Neural cell (in vitro differentiated cells): ENCODE data around the gene IL24. TPM values are rescaled to one million over a fixed set of nuclear protein-coding genes. Genes with fewer than 3 reads are reported as not detected.

Experiments used
- H2AFZ ChIP-seq: fragments of 200-600, 300-800 bp; sonication (generic), shearing (Covaris generic); 2 replicates; pipeline ENCODE4 v1.6.0; 2014; ENCODE audit warnings: low read depth, mild to moderate bottlenecking, antibody characterized with exemption, low read length, moderate library complexity
- H3F3A ChIP-seq: fragments of 200-600 bp; shearing (Covaris generic); 2 replicates; pipeline ENCODE4 v1.6.1; 2016; ENCODE audit warnings: mild to moderate bottlenecking, moderate library complexity, mixed read lengths, antibody characterized with exemption, low read length; ENCODE audit not compliant: insufficient read depth, poor library complexity, severe bottlenecking
- H3K27ac ChIP-seq: fragments of 200-600, 300-800 bp; sonication (generic), shearing (Covaris generic); 2 replicates; pipeline ENCODE4 v1.5.1; 2014; ENCODE audit warnings: mild to moderate bottlenecking, low read length, moderate library complexity
- H3K27me3 ChIP-seq: fragments of 300-800, 200-600 bp; sonication (generic), shearing (Covaris generic); 2 replicates; pipeline ENCODE4 v1.6.0; 2014; ENCODE audit warnings: mild to moderate bottlenecking, low read depth, low read length, moderate library complexity; ENCODE audit not compliant: insufficient read depth
- H3K36me3 ChIP-seq: fragments of 300-800, 200-600 bp; sonication (generic), shearing (Covaris generic); 2 replicates; pipeline ENCODE4 v1.5.1; 2014; ENCODE audit warnings: mild to moderate bottlenecking, antibody characterized with exemption, low read length, moderate library complexity; ENCODE audit not compliant: insufficient read depth
- H3K4me2 ChIP-seq: fragments of 300-800, 200-600 bp; sonication (generic), shearing (Covaris generic); 2 replicates; pipeline ENCODE4 v1.6.0; 2014; ENCODE audit warnings: mild to moderate bottlenecking, low read length
- H3K4me3 ChIP-seq: fragments of 300-800, 200-600 bp; sonication (generic), shearing (Covaris generic); 2 replicates; pipeline ENCODE4 v1.5.1; 2014; ENCODE audit warnings: mild to moderate bottlenecking, low read length, moderate library complexity
- H3K79me2 ChIP-seq: fragments of 200-600 bp; shearing (Covaris generic); replicated peaks from 2 replicates; pipeline ENCODE4 v1.6.0; 2014; ENCODE audit warnings: mild to moderate bottlenecking, low read length, moderate library complexity; ENCODE audit not compliant: insufficient read depth
- H3K9ac ChIP-seq: fragments of 300-800, 200-600 bp; sonication (generic), shearing (Covaris generic); 2 replicates; pipeline ENCODE4 v1.6.1; 2016; ENCODE audit warnings: mild to moderate bottlenecking, low read length, mixed read lengths
- H3K9me2 ChIP-seq: fragments of 200-600 bp; shearing (Covaris generic); 2 replicates; pipeline ENCODE4 v1.6.1; 2016; ENCODE audit warnings: mild to moderate bottlenecking, low read length, mixed read lengths; ENCODE audit not compliant: insufficient read depth
- H3K9me3 ChIP-seq: fragments of 200-600, 300-800 bp; sonication (generic), shearing (Covaris generic); 2 replicates; pipeline ENCODE4 v1.6.1; 2016; ENCODE audit warnings: mild to moderate bottlenecking, mixed run types, low read length, moderate library complexity, mixed read lengths
- H4K20me1 ChIP-seq: fragments of 200-600 bp; shearing (Covaris generic); 2 replicates; pipeline ENCODE4 v1.6.1; 2016; ENCODE audit warnings: mild to moderate bottlenecking, mixed run types; ENCODE audit not compliant: insufficient read depth
- EP300 ChIP-seq: fragments of 450-650 bp; conservative IDR thresholded peaks from 2 replicates; pipeline ENCODE4 v1.6.1; 2014; ENCODE audit warnings: antibody characterized with exemption, mild to moderate bottlenecking, moderate library complexity; ENCODE audit not compliant: poor library complexity, severe bottlenecking
- EZH2 ChIP-seq: fragments of 200-600, 300-800 bp; shearing (Covaris generic), sonication (generic); IDR thresholded peaks from 2 replicates; pipeline ENCODE4 v1.6.1; 2014; ENCODE audit warnings: antibody characterized with exemption, low read length, borderline replicate concordance, mild to moderate bottlenecking; ENCODE audit not compliant: insufficient read depth, poor library complexity, severe bottlenecking
- MXI1 ChIP-seq: fragments of 450-650 bp; conservative IDR thresholded peaks from 2 replicates; pipeline ENCODE4 v1.6.1; 2014; ENCODE audit warnings: antibody characterized with exemption, mild to moderate bottlenecking; ENCODE audit not compliant: poor library complexity, severe bottlenecking
- POLR2AphosphoS5 ChIP-seq: IDR thresholded peaks from 2 replicates; pipeline ENCODE4 v1.6.1; 2012
- RAD21 ChIP-seq: fragments of 450-650 bp; conservative IDR thresholded peaks from 2 replicates; pipeline ENCODE4 v1.6.1; 2014; ENCODE audit warnings: antibody characterized with exemption, mild to moderate bottlenecking, moderate library complexity
- SMC3 ChIP-seq: fragments of 450-650 bp; conservative IDR thresholded peaks from 2 replicates; pipeline ENCODE4 v1.6.1; 2014; ENCODE audit warnings: antibody characterized with exemption, mild to moderate bottlenecking, moderate library complexity; ENCODE audit not compliant: poor library complexity
- TAF1 ChIP-seq: IDR thresholded peaks from 2 replicates; pipeline ENCODE4 v1.6.1; 2012; ENCODE audit warnings: low read depth
- polyA plus RNA-seq: library from polyadenylated mRNA; depleted of rRNA; stranded (reverse); fragments of >200 nt; gene quantifications from 2 replicates; pipeline ENCODE4 v1.2.3, GENCODE V29; 2014
- TF ChIP-seq, protein P1 (sequence below): IDR thresholded peaks from 2 replicates; pipeline ENCODE4 v1.6.1; 2012; ENCODE audit warnings: borderline replicate concordance
- TF ChIP-seq, protein P2 (sequence below): fragments of 450-650 bp; IDR thresholded peaks from 2 replicates; pipeline ENCODE4 v1.5.1; 2014; ENCODE audit warnings: antibody characterized with exemption, mild to moderate bottlenecking, moderate library complexity; ENCODE audit not compliant: poor library complexity, severe bottlenecking

Gene IL24
- polyA plus RNA-seq, 1 donor from 2014 or later, result not detected

DNA sequence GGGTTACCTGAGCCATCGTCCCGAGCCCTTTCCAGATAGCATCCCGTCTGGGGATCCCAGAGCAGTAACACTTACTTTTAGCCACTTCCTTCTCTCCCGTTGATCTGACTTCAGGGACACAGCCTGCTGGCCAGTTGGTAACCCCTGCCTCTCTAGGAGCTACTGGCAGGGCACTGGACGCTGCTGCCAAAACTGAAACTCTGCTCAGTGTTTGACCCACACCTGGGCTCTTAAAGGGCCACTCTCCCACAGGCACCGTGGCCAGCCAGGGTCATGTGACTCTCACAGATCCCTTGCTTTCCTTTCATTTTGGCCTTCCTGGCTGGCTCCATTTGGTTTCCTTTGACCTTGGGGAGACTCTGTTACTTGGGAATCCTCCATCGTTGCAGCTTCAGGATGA lies 49.0 kb downstream of the IL24 start, which contains the start of gene PIGR:
Gene PIGR, minus strand, starts transcription at position 206 of the 400 bp plus-strand sequence. CDS start 5,935 bp downstream, outside the sequence.
- no peaks in the 10 kb centered on the region for H3K27me3 ChIP-seq
- H3K9ac ChIP-seq, result no peak within 1 kb of the TSS
- no peaks in the 10 kb centered on the region for H3K9me2 ChIP-seq
- no peaks in the 10 kb centered on the region for H3K9me3 ChIP-seq
- no peak within 1 kb of the TSS for H3K27ac ChIP-seq
- H3K4me2 ChIP-seq, result no peak within 1 kb of the TSS
- H4K20me1 ChIP-seq, result no peaks in the 10 kb centered on the region
- no peak within 1 kb of the TSS for H2AFZ ChIP-seq
- no peak for TF ChIP-seq EP300
- TF ChIP-seq RAD21, result no peak
- no peak for TF ChIP-seq TAF1
- no peak for TF ChIP-seq POLR2AphosphoS5
- TF ChIP-seq, protein P1, sequence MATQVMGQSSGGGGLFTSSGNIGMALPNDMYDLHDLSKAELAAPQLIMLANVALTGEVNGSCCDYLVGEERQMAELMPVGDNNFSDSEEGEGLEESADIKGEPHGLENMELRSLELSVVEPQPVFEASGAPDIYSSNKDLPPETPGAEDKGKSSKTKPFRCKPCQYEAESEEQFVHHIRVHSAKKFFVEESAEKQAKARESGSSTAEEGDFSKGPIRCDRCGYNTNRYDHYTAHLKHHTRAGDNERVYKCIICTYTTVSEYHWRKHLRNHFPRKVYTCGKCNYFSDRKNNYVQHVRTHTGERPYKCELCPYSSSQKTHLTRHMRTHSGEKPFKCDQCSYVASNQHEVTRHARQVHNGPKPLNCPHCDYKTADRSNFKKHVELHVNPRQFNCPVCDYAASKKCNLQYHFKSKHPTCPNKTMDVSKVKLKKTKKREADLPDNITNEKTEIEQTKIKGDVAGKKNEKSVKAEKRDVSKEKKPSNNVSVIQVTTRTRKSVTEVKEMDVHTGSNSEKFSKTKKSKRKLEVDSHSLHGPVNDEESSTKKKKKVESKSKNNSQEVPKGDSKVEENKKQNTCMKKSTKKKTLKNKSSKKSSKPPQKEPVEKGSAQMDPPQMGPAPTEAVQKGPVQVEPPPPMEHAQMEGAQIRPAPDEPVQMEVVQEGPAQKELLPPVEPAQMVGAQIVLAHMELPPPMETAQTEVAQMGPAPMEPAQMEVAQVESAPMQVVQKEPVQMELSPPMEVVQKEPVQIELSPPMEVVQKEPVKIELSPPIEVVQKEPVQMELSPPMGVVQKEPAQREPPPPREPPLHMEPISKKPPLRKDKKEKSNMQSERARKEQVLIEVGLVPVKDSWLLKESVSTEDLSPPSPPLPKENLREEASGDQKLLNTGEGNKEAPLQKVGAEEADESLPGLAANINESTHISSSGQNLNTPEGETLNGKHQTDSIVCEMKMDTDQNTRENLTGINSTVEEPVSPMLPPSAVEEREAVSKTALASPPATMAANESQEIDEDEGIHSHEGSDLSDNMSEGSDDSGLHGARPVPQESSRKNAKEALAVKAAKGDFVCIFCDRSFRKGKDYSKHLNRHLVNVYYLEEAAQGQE, result no peak
- no peak for TF ChIP-seq SMC3
- no peak for TF ChIP-seq MXI1
- no peak for TF ChIP-seq EZH2
- TF ChIP-seq, protein P2, sequence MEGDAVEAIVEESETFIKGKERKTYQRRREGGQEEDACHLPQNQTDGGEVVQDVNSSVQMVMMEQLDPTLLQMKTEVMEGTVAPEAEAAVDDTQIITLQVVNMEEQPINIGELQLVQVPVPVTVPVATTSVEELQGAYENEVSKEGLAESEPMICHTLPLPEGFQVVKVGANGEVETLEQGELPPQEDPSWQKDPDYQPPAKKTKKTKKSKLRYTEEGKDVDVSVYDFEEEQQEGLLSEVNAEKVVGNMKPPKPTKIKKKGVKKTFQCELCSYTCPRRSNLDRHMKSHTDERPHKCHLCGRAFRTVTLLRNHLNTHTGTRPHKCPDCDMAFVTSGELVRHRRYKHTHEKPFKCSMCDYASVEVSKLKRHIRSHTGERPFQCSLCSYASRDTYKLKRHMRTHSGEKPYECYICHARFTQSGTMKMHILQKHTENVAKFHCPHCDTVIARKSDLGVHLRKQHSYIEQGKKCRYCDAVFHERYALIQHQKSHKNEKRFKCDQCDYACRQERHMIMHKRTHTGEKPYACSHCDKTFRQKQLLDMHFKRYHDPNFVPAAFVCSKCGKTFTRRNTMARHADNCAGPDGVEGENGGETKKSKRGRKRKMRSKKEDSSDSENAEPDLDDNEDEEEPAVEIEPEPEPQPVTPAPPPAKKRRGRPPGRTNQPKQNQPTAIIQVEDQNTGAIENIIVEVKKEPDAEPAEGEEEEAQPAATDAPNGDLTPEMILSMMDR, result no peak
- no peaks in the 10 kb centered on the region for H3K79me2 ChIP-seq
- H3F3A ChIP-seq, result no peaks in the 10 kb centered on the region
- no peaks in the 10 kb centered on the region for H3K36me3 ChIP-seq
- H3K4me3 ChIP-seq, result no peak within 1 kb of the TSS

DNA sequence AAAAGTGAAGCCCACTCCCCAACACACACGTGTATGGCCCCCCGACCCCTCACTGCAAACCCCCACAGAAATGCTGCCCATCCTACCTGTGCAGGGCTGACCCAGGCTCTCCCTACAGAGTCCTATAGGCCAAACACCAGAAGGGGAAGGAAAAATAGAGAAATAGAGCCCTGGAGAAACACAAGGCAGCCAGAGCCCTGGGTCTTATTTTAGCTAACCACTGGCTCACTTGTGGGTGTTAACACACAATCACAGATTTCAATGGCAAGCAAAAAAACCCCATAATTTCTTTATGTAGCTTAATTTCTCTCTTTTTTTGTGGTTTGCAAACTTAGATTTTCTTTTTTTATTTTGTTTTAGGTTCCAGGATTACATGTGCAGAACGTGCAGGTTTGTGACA lies 50.0 kb downstream of the IL24 start:
- no peak overlapping the region for H2AFZ ChIP-seq
- H3K27me3 ChIP-seq, result no peaks in the 10 kb centered on the region
- no peaks in the 10 kb centered on the region for H3K9me2 ChIP-seq
- TF ChIP-seq, protein P1, result no peak
- no peak for TF ChIP-seq TAF1
- no peak for TF ChIP-seq EZH2
- no peak for TF ChIP-seq EP300
- no peak for TF ChIP-seq SMC3
- TF ChIP-seq, protein P2, result no peak
- TF ChIP-seq POLR2AphosphoS5, result no peak
- TF ChIP-seq MXI1, result no peak
- TF ChIP-seq RAD21, result no peak
- H3K36me3 ChIP-seq, result no peaks in the 10 kb centered on the region
- no peak overlapping the region for H3K27ac ChIP-seq
- H3K4me3 ChIP-seq, result no peak overlapping the region
- no peak overlapping the region for H3K9ac ChIP-seq
- H3K4me2 ChIP-seq, result no peak overlapping the region
- H3F3A ChIP-seq, result no peaks in the 10 kb centered on the region
- no peaks in the 10 kb centered on the region for H3K9me3 ChIP-seq
- H3K79me2 ChIP-seq, result no peaks in the 10 kb centered on the region
- H4K20me1 ChIP-seq, result no peaks in the 10 kb centered on the region
